Measurements from ENCODE around the gene PNPLA2.

The PNPLA2 gene

GRCh38 chr11:844693-845644 lies 26.3 kb downstream of the PNPLA2 start:
- peak; percentile 31 for DNase-seq (ENCODE audit: low spot score)

- DNase-seq (ENCODE audit: low spot score): no peak
Observed at GRCh38 chr11:845872-846495, 27.3 kb downstream of the PNPLA2 start.

GRCh38 chr11:846496-847098 lies 27.9 kb downstream of the PNPLA2 start:
- DNase-seq (ENCODE audit: low spot score): no peak

DNA sequence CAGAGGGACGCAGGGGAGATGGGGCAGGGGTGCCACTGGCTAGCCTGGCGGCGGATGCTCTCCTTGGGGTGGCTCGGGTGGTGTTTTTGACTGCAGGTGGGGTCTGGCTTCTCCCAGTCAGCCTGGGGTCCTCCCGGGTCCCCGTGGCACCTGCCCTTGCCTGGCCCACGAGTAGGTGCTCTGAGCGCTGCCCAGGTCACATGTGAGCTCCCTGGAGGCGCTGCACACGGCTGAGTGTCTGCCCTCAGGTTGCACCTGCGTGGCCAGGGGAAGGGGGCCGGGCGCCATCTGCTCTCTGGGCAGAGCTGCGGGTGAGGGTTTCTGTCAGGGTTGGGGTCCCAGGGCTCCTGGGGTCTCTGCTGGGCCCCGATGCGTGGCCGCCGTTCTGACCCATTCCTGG lies 29.2 kb downstream of the PNPLA2 start:
- DNase-seq (ENCODE audit: low spot score): no peak

DNA sequence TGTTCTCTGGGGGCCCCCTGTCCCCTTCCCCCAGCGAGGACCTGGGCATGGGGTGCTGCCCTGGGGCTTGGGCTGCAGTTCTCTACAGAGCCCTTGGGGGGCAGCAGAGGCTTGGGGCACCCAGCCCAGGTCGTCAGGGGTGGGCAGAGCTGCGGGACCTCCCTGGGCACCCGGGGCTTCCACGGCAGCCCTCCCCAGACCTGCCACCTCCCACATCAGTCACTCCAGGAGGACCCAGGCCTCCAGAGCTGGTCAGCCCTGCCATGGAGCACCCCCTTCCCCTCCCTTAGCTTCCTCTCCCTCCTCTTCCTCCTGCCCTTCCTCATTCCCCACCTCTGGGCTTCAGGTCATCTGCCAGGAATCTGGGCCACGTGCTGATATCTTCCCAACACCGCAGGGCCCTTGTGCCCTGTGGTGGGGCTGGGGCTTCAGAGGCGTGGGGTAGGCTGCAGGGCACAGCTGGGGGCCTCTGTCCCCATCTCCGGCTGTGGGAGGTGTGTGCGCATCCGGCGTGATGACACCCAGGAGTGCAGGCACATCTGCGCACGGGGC lies 29.7 kb downstream of the PNPLA2 start:
- no peak for DNase-seq (ENCODE audit: low spot score)

DNA sequence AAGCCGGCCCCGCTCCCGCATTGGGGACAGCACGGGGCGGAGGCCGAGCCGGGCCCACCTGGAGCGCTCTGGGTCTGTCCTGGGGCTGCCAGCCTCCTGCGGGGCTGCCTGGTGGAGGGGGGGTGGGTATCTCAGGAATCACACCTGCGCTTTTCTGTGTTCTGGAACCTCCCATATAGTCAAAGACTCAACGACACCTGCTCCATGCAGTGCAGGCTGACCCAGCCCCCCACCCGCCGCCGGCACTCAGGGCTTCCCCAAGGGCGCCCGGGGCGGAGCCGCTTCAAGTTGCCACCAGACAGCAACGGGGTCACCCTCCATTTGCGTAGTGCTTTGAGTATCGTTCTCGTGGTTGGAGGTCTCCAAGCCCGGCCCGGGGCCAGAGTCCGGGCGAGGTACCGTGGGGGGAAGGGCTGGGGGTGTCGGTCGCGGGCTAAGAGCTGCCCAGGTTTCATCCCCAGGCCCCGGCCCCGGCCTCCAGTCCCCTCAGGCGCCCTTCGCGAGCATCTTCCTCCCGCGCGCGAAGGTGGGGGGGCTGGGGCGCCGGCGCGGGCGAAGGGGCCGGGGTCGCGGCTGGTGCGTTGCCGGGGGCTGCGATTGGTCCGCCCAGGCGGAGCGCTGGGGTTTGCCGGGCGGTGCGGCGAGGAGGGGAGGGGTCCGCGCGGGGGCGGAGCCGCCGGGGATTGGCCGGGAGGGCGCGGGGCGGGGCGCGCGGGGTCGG lies 30.6 kb downstream of the PNPLA2 start:
- DNase-seq (ENCODE audit: low spot score): no peak

DNA sequence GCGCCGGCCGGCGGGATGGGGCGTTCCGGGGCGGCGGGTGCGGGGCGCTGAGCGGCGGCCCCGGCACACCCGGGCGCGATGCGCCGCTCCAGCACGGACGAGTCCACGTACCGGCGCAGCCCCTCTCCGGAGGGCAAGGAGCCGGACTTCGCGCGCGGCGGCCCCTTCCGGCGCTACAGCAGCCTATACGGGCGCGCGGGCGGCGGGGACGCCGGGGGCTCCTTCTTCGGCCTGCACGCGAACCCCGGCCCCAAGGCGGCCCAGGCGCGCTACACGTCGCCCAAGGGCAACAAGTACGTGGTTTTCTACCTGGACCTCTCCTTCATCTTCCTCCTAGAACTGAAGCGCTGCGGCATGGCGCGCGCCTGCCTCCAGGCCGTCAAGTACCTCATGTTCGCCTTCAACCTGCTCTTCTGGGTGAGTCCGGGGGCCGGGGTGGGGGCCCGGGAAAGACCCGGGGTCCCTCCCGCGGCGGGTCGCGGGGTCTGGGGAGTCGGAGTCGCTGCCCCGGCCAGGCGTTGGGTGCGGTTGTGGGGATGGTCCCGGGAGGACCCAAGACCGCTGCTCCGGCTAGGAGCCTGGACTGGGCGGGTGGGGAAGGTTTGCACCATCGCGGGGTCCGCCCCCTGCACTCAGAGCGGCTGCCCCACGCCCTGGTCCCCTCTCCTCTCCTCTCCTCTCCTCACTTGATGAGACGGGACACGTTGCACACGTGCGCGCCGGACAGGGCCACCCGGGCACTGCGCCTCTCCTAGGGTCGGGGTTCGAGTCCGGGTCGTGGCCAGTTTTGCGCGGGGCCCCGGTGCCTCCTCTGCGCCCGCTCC lies 31.4 kb downstream of the PNPLA2 start:
- no peak for DNase-seq (ENCODE audit: low spot score)

GRCh38 chr11:850775-851763 lies 32.4 kb downstream of the PNPLA2 start:
- no peak for DNase-seq (ENCODE audit: low spot score)

DNA sequence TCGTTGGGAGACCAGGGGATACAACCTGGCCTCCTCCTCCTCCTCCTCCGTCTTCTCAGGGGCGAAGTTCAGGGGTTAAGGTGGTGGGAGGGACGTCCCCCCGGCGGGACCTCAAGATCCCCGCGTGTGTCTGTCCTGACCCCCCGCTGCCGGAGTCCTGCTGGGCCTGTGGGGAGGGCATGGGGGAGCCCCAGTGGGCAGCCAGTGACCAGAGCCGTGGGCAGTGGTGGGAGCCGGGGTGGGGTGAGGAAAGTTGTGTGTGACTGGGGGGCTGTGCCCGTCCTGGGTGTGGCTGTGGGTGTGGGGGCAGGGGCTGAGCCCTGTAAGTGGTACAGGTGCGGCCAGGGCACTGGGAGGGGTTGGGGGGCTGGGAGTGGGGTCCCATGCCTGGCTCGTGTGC lies 34.0 kb downstream of the PNPLA2 start:
- DNase-seq (ENCODE audit: low spot score): no peak

DNA sequence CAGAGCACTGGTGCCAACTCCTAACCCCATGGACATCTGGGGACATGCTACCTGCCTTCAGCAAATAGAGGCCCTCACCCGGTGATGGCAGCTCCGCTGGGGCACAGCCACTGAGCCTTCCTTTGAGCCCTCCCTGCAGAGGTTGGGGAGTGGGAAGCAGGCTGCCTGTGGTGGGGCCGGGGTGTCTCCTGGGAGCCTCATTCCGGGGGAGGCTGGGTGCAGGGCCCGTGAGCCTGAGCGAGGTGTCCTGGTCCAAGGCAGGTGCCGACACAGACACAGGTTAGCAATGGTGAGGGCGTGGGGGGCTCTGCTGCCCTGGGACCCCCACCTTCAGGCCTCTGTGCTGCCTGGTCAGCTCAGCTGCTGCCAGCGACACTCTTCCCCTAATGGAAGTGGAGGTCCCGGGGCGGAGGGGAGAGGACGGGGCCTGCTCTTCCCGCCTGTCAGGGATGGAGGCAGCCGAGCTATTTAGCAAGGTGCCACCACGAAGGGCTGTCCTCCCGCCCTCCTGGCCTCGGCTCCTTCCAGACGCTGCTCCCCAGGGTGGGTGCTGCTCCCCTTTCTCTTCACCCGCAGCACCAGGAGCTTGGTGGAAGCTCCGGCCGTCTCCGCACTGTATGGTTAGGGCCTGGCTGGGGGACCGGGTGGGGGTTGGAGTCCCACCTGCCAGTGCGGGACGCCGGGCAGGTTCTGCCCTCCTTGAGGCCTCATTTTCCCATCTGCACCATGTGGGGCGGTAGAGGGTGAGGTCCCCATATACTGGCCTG lies 35.2 kb downstream of the PNPLA2 start:
- DNase-seq (ENCODE audit: low spot score): no peak

GRCh38 chr11:854601-855329 lies 36.1 kb downstream of the PNPLA2 start:
- DNase-seq (ENCODE audit: low spot score): no peak

DNA sequence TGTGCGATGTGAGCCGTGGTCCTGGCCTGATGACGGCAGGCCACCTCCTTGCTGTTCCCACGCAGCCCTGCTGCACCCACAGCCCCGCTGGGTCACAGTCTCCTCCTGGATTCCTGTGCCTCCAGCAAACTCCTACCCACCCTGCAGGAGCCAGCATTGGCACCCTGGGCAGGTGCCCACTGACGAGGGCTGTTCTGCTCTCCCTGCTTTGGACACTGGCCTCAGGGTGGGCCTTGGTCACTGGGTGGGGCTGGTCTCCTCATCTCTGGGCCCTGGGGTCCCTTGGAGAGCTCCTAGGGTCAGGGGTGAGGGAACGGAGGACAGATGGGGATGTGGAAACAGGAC lies 36.6 kb downstream of the PNPLA2 start:
- no peak for DNase-seq (ENCODE audit: low spot score)

GRCh38 chr11:855796-856195 lies 37.1 kb downstream of the PNPLA2 start:
- no peak for DNase-seq (ENCODE audit: low spot score)

GRCh38 chr11:856397-856796 lies 37.7 kb downstream of the PNPLA2 start:
- DNase-seq (ENCODE audit: low spot score): no peak

GRCh38 chr11:858053-858761 lies 39.5 kb downstream of the PNPLA2 start:
- DNase-seq (ENCODE audit: low spot score): no peak

DNA sequence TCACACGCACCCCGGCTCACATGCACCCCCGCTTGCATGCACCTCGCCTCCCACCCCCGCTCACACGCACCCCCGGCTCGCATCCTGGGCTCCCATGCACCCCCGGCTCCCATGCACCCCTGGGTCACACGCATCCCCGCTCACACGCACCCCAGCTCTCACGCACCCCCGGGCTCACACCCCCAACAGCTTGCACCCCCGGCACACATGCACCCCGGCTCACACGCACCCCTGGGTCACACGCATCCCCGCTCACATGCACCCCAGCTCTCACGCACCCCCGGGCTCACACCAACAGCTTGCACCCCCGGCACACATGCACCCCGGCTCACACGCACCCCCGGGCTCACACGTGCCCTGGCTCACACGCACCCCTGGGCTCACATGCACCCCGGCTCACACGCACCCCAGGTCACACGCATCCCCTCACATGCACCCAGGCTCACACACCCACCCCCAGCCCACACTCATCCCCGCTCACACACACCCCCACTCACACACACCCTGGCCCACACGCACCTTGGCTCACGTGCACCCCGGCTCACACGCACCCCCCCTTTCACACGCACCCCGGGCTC lies 40.1 kb downstream of the PNPLA2 start:
- DNase-seq (ENCODE audit: low spot score): no peak

- DNase-seq (ENCODE audit: low spot score): peak; percentile 53
Observed at GRCh38 chr11:859394-860131, 40.8 kb downstream of the PNPLA2 start.

All from pons (tissue), 1 donor.